K562 (cell line): Measurements from ENCODE around the gene KIF17. TPM values are rescaled to one million over a fixed set of nuclear protein-coding genes. Genes with fewer than 3 reads are reported as not detected.

ENCODE experiments used
- ATF2 ChIP-seq: sonication (generic); formaldehyde crosslinking; IDR thresholded peaks from 2 replicates; pipeline ENCODE4 v1.8.1; 2022; ENCODE audit warnings: missing genetic modification reagents
- ELK1 ChIP-seq: sonication (generic); formaldehyde crosslinking; IDR thresholded peaks from 2 replicates; pipeline ENCODE4 v1.8.1; 2022; ENCODE audit warnings: missing genetic modification reagents
- EP400 ChIP-seq: fragments of 450-650 bp; IDR thresholded peaks from 2 replicates; pipeline ENCODE4 v1.6.1; 2017; ENCODE audit warnings: antibody characterized with exemption, mild to moderate bottlenecking, moderate library complexity
- FOXJ2 ChIP-seq: fragments of 200-800 bp; sonication (Bioruptor generic); IDR thresholded peaks from 2 replicates; pipeline ENCODE4 v1.6.1; 2016; ENCODE audit warnings: missing genetic modification characterization, missing compliant biosample characterization
- GATAD2A ChIP-seq: fragments of 450-650 bp; IDR thresholded peaks from 2 replicates; pipeline ENCODE4 v1.6.1; 2017
- HDAC1 ChIP-seq, 2 experiments: fragments of 450-650 bp; IDR thresholded peaks; 2 replicates each; pipeline ENCODE4 v1.6.1; 2016 to 2017; ENCODE audit warnings: inconsistent platforms in 1 of 2, mild to moderate bottlenecking in 1 of 2, moderate library complexity in 1 of 2
- HNRNPL ChIP-seq: fragments of 200-400 bp; formaldehyde crosslinking; IDR thresholded peaks from 2 replicates; pipeline ENCODE4 v1.6.1; 2017; ENCODE audit warnings: low read depth, mild to moderate bottlenecking, low read length
- KDM5B ChIP-seq: fragments of 200-600 bp; sonication (generic); IDR thresholded peaks from 2 replicates; pipeline ENCODE4 v1.6.1; 2012; ENCODE audit warnings: low read depth, mild to moderate bottlenecking, moderate library complexity, low read length, control low read depth, inconsistent platforms; ENCODE audit not compliant: insufficient replicate concordance
- KLF1 ChIP-seq: fragments of 450-650 bp; IDR thresholded peaks from 2 replicates; pipeline ENCODE4 v1.6.1; 2016; ENCODE audit warnings: missing genetic modification characterization, missing compliant biosample characterization
- MIER1 ChIP-seq: fragments of 450-650 bp; IDR thresholded peaks from 2 replicates; pipeline ENCODE4 v1.6.1; 2016; ENCODE audit warnings: antibody characterized with exemption, mild to moderate bottlenecking, low read depth
- NFIX ChIP-seq: fragments of 250-450 bp; sonication (Bioruptor Pico); IDR thresholded peaks from 2 replicates; pipeline ENCODE4 v1.4.0; 2020; ENCODE audit warnings: low read depth, mild to moderate bottlenecking, moderate library complexity
- PCBP2 ChIP-seq: fragments of 200-400 bp; formaldehyde crosslinking; IDR thresholded peaks from 2 replicates; pipeline ENCODE4 v1.6.1; 2018; ENCODE audit warnings: low read length, low read depth, mild to moderate bottlenecking, moderate library complexity; ENCODE audit not compliant: poor library complexity, severe bottlenecking
- RFX1 ChIP-seq: fragments of 450-650 bp; IDR thresholded peaks from 2 replicates; pipeline ENCODE4 v1.6.1; 2016; ENCODE audit warnings: mild to moderate bottlenecking, moderate library complexity
- RFX7 ChIP-seq: fragments of 250-450 bp; sonication (Bioruptor Pico); IDR thresholded peaks from 2 replicates; pipeline ENCODE4 v1.5.1; 2021; ENCODE audit warnings: mild to moderate bottlenecking
- SRSF7 ChIP-seq: fragments of 200-400 bp; formaldehyde crosslinking; optimal IDR thresholded peaks from 2 replicates; pipeline ENCODE3; 2017; ENCODE audit warnings: mild to moderate bottlenecking, low read depth, low read length
- ZBTB11 ChIP-seq, 3 experiments: fragments of 200-800 bp in 1 of 3; fragments of 250-450 bp in 1 of 3; fragments of 450-650 bp in 1 of 3; sonication (Bioruptor Pico) in 1 of 3; sonication (Bioruptor generic) in 1 of 3; formaldehyde crosslinking in 1 of 3; IDR thresholded peaks; 2 replicates each; pipeline versions ENCODE4 v1.6.1 to v1.8.0; 2016 to 2022; ENCODE audit warnings: mild to moderate bottlenecking in 2 of 3, missing genetic modification characterization in 2 of 3, missing compliant biosample characterization in 1 of 3, moderate library complexity in 1 of 3
- ZKSCAN8 ChIP-seq: fragments of 200-800 bp; sonication (Bioruptor generic); IDR thresholded peaks from 2 replicates; pipeline ENCODE4 v1.6.1; 2016; ENCODE audit warnings: missing genetic modification characterization, missing compliant biosample characterization
- ZNF23 ChIP-seq: fragments of 250-450 bp; sonication (Bioruptor Pico); IDR thresholded peaks from 2 replicates; pipeline ENCODE4 v1.4.0; 2020; ENCODE audit warnings: mild to moderate bottlenecking
- ZNF24 ChIP-seq: fragments of 450-650 bp; IDR thresholded peaks from 2 replicates; pipeline ENCODE4 v1.6.1; 2016
- ZNF311 ChIP-seq: fragments of 250-450 bp; sonication (Bioruptor Pico); IDR thresholded peaks from 2 replicates; pipeline ENCODE4 v1.4.0; 2020; ENCODE audit warnings: mild to moderate bottlenecking, moderate library complexity
- ZNF583 ChIP-seq: fragments of 250-450 bp; sonication (Bioruptor Pico); IDR thresholded peaks from 2 replicates; pipeline ENCODE4 v1.4.0; 2020
- polyA plus RNA-seq, 8 experiments: library from polyadenylated mRNA; depleted of rRNA in 4 of 8; stranded (reverse) in 5 of 8; unstranded in 3 of 8; fragments of >200 nt; fragmentation: Nextera tagmentation in 2 of 8; fragmentation: Illumina TruSeq in 1 of 8; extraction: Ambion mirVana in 2 of 8; extraction: Trizol in 1 of 8; gene quantifications; 2 replicates each; pipeline versions ENCODE4 v1.2.1 to v1.2.3, GENCODE V29; 2011 to 2014; ENCODE audit warnings: inconsistent platforms in 1 of 8, missing spikeins in 1 of 8
- total RNA-seq, 7 experiments: library from RNA; depleted of rRNA in 6 of 7; stranded (reverse); fragments of >200 nt in 6 of 7; fragmentation: Illumina TruSeq in 2 of 7; extraction: Trizol in 2 of 7; gene quantifications; 2 replicates each; pipeline versions ENCODE4 v1.2.1 to v1.2.3, GENCODE V29; 2011 to 2021; ENCODE audit warnings: low replicate concordance in 1 of 7
- TF ChIP-seq, protein P1 (sequence below): sonication (generic); formaldehyde crosslinking; IDR thresholded peaks from 2 replicates; pipeline ENCODE4 v1.5.0; 2020; ENCODE audit warnings: missing genetic modification reagents

Gene KIF17
- total and polyA plus RNA-seq, 9 of the 15 experiments (the other 6 are each of a cell fraction or from before 2014, with no cell fraction given) = 0.04 to 0.47 (median 0.18) TPM; not detected in 5

DNA sequence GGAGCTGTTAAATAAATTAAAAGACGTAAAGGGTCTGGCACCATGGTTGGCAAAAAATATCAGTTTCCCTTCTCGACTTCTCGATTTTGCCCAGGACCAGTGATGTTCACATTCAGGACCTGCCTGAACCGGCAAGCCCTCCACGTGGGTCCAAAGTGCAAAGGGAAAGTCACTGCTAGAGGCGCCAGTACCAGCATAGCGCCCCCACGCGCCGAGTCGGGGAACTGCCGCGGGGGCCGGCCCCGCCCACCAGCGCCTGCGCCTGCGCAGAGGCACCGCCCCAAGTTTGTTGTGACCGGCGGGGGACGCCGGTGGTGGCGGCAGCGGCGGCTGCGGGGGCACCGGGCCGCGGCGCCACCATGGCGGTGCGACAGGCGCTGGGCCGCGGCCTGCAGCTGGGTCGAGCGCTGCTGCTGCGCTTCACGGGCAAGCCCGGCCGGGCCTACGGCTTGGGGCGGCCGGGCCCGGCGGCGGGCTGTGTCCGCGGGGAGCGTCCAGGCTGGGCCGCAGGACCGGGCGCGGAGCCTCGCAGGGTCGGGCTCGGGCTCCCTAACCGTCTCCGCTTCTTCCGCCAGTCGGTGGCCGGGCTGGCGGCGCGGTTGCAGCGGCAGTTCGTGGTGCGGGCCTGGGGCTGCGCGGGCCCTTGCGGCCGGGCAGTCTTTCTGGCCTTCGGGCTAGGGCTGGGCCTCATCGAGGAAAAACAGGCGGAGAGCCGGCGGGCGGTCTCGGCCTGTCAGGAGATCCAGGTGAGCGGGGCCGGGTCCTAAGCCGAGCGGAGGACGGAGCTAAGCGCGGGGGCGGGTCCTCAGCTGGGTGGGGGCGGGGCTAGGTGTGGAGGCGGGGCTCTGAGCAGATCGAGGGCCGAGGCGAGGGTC lies 84.4 kb downstream of the KIF17 start, which contains the start of gene PINK1 (continued):
- TF ChIP-seq ELK1 (CRISPR knock-in tag) (no peak), ZNF311 (no peak), EP400 (peak; percentile 77), ZNF583 (CRISPR knock-in tag) (no peak), ZNF23 (no peak), ATF2 (CRISPR knock-in tag) (0 out of 2 replicates have a peak, but pooled peaks have one; percentile 42), ZKSCAN8 (CRISPR knock-in tag) (no peak), PCBP2 (no peak), RFX7 (CRISPR knock-in tag) (no peak), KLF1 (tag) (peak; percentile 78; the same call in 1 of the 2 replicates), GATAD2A (no peak), RFX1 (no peak), SRSF7 (no peak), KDM5B (peak; percentile 49), MIER1 (no peak), ZBTB11 (CRISPR knock-in tag; IDR thresholded peaks at IDR 0.05) (no peak), NFIX (CRISPR knock-in tag) (no peak), HDAC1 (IDR thresholded peaks at IDR 0.05) (peak in 1 of 2 experiments; percentile 28; a peak in 2 of 4 replicates), ZNF24 (peak; percentile 0; the same call in 1 of the 2 replicates), HNRNPL (no peak), FOXJ2 (tag) (no peak)
- TF ChIP-seq, protein P1, sequence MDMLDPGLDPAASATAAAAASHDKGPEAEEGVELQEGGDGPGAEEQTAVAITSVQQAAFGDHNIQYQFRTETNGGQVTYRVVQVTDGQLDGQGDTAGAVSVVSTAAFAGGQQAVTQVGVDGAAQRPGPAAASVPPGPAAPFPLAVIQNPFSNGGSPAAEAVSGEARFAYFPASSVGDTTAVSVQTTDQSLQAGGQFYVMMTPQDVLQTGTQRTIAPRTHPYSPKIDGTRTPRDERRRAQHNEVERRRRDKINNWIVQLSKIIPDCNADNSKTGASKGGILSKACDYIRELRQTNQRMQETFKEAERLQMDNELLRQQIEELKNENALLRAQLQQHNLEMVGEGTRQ (CRISPR knock-in tag) = peak; percentile 69
